Measurements from ENCODE around the gene SLC30A7. TPM values are rescaled to one million over a fixed set of nuclear protein-coding genes. Genes with fewer than 3 reads are reported as not detected.
"Not testable (repeated sequence)": the region's sequence is repeated elsewhere in the genome, so short reads cannot be mapped to it uniquely, and the experiment has no call there.

Gene SLC30A7
- total RNA-seq, 1 donor from 2014 or later = 28.2 TPM

DNA sequence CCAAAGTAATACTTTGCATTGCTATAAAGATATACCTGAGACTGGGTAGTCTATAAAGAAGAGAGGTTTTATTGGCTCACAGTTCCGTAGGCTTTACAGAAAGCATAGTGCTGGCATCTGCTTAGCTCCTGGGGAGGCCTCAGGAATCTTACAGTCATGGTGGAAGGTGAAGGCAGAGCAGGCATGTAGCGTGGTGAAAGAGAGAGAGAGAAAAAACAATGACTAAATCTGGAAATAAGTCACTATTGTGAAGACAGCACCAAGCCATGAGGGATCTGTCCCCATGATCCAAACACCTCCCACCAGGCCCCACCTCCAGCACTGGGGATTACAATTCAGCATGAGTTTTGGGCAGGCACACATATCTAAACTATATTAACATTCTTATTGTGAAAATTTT, 30.4 kb downstream of the SLC30A7 start:
- Mint-ChIP-seq H3K4me1 (ENCODE audit: low read depth) (no peaks in the 10 kb centered on the region), H3K27me3 (no peaks in the 10 kb centered on the region), H3K36me3 (ENCODE audit: insufficient read depth) (peaks cover 15% of the 10 kb centered on the region), H3K9me3 (ENCODE audit: low read depth) (no peaks in the 10 kb centered on the region), H3K27ac (no peak overlapping the region), H3K4me3 (ENCODE audit: low read depth) (no peak overlapping the region)
- DNase-seq (ENCODE audit: low spot score, unreplicated experiment) = no peak
- no peak for TF ChIP-seq CTCF (IDR thresholded peaks at IDR 0.05; ENCODE audit: unreplicated experiment)

DNA sequence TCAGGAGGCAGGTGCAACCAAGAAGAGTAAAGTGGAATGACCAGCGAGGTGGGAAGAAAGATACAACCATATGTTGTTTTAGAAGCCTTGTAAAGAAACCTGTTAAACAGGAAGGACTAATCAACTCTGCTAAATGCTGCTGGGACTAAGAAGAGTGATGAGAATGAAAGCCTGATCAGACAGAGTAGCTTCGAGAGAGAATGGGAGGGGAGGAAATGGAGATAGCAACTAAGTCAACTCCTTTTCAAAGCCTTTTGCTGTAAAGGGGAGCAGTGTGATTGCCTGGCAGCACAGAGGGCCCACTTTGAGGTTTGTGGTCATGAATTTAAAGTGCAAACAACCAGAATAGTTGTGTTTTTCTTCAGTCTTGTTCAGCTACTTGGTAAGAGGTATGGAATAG, 31.4 kb downstream of the SLC30A7 start:
- no peaks in the 10 kb centered on the region for H3K27me3 Mint-ChIP-seq
- no peak overlapping the region for H3K27ac Mint-ChIP-seq
- H3K36me3 Mint-ChIP-seq (ENCODE audit: insufficient read depth) = peaks cover 15% of the 10 kb centered on the region
- DNase-seq (ENCODE audit: low spot score, unreplicated experiment) = no peak
- no peak overlapping the region for H3K4me3 Mint-ChIP-seq (ENCODE audit: low read depth)
- no peaks in the 10 kb centered on the region for H3K4me1 Mint-ChIP-seq (ENCODE audit: low read depth)
- no peak for TF ChIP-seq CTCF (IDR thresholded peaks at IDR 0.05; ENCODE audit: unreplicated experiment)
- no peaks in the 10 kb centered on the region for H3K9me3 Mint-ChIP-seq (ENCODE audit: low read depth)

GRCh38 chr1:100928128-100928527, 32.2 kb downstream of the SLC30A7 start:
- Mint-ChIP-seq H3K9me3 (ENCODE audit: low read depth) (no peaks in the 10 kb centered on the region), H3K27ac (no peak overlapping the region), H3K4me1 (ENCODE audit: low read depth) (no peaks in the 10 kb centered on the region), H3K4me3 (ENCODE audit: low read depth) (no peak overlapping the region), H3K27me3 (no peaks in the 10 kb centered on the region), H3K36me3 (ENCODE audit: insufficient read depth) (peaks cover 19% of the 10 kb centered on the region)
- no peak for DNase-seq (ENCODE audit: low spot score, unreplicated experiment)
- peak; percentile 21 for TF ChIP-seq CTCF (IDR thresholded peaks at IDR 0.05; ENCODE audit: unreplicated experiment)

GRCh38 chr1:100930494-100930893, 34.6 kb downstream of the SLC30A7 start:
- TF ChIP-seq CTCF (IDR thresholded peaks at IDR 0.05; ENCODE audit: unreplicated experiment) = no peak
- Mint-ChIP-seq H3K9me3 (ENCODE audit: low read depth) (no peaks in the 10 kb centered on the region), H3K4me1 (ENCODE audit: low read depth) (no peaks in the 10 kb centered on the region), H3K36me3 (ENCODE audit: insufficient read depth) (peaks cover 17% of the 10 kb centered on the region), H3K4me3 (ENCODE audit: low read depth) (no peak overlapping the region), H3K27ac (no peak overlapping the region), H3K27me3 (no peaks in the 10 kb centered on the region)
- DNase-seq (ENCODE audit: low spot score, unreplicated experiment) = no peak

GRCh38 chr1:100931716-100932115, 35.8 kb downstream of the SLC30A7 start:
- Mint-ChIP-seq H3K36me3 (ENCODE audit: insufficient read depth) (peaks cover 18% of the 10 kb centered on the region), H3K27me3 (no peaks in the 10 kb centered on the region), H3K9me3 (ENCODE audit: low read depth) (no peaks in the 10 kb centered on the region), H3K4me1 (ENCODE audit: low read depth) (no peaks in the 10 kb centered on the region), H3K27ac (no peak overlapping the region), H3K4me3 (ENCODE audit: low read depth) (no peak overlapping the region)
- no peak for DNase-seq (ENCODE audit: low spot score, unreplicated experiment)
- no peak for TF ChIP-seq CTCF (IDR thresholded peaks at IDR 0.05; ENCODE audit: unreplicated experiment)

DNA sequence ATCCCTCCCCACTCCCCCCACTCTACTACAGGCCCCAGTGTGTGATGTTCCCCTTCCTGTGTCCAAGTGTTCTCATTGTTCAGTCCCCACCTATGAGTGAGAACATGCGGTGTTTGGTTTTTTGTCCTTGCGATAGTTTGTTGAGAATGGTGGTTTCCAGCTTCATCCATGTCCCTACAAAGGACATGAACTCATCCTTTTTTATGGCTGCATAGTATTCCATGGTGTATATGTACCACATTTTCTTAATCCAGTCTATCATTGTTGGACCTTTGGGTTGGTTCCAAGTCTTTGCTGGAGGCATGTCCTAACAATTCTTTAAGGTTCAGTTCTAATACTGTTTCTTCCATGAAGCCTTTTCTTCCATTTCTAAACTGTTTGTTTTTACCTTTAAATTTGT, 37.7 kb downstream of the SLC30A7 start:
- H3K27me3 Mint-ChIP-seq; H3K4me3 Mint-ChIP-seq (ENCODE audit: low read depth); H3K9me3 Mint-ChIP-seq (ENCODE audit: low read depth); H3K27ac Mint-ChIP-seq; DNase-seq (ENCODE audit: low spot score, unreplicated experiment); H3K4me1 Mint-ChIP-seq (ENCODE audit: low read depth): not testable (repeated sequence)
- H3K36me3 Mint-ChIP-seq (ENCODE audit: insufficient read depth) = peaks cover 27% of the 10 kb centered on the region

Data from progenitor cell of endocrine pancreas (in vitro differentiated cells).